VCaP (cell line): ENCODE measurements around the gene FAM110C.
A peak's percentile ranks its signal among the peaks of the same experiment; 100 is the strongest.

Experiments
- H3K27ac ChIP-seq: fragments of 450-650 bp; 2 replicates; pipeline ENCODE4 v1.5.1; 2017
- TF ChIP-seq, protein P1 (sequence below): fragments of 450-650 bp; conservative IDR thresholded peaks from 2 replicates; pipeline ENCODE4 v1.5.1; 2017; ENCODE audit warnings: mild to moderate bottlenecking, moderate library complexity

The FAM110C gene

DNA sequence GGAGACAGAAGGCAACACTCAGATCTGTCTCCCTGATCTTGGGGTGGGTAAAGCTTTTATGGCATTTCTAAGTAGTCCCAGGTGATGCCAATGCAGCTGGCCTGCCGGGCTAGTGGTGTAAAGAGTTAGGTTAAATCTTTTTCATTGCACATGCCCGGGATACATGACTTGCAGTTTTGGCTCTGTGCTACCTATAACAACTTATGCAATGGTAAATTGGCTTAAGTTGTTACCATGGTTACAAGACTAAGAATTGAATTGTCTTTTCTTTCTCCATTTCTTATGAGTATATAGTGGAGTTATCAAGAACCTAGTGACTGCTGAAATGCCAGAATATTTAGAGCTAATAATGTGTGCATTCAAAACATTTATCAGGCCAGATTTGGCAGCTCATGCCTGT lies 5.3 kb upstream of the FAM110C start:
- TF ChIP-seq, protein P1, sequence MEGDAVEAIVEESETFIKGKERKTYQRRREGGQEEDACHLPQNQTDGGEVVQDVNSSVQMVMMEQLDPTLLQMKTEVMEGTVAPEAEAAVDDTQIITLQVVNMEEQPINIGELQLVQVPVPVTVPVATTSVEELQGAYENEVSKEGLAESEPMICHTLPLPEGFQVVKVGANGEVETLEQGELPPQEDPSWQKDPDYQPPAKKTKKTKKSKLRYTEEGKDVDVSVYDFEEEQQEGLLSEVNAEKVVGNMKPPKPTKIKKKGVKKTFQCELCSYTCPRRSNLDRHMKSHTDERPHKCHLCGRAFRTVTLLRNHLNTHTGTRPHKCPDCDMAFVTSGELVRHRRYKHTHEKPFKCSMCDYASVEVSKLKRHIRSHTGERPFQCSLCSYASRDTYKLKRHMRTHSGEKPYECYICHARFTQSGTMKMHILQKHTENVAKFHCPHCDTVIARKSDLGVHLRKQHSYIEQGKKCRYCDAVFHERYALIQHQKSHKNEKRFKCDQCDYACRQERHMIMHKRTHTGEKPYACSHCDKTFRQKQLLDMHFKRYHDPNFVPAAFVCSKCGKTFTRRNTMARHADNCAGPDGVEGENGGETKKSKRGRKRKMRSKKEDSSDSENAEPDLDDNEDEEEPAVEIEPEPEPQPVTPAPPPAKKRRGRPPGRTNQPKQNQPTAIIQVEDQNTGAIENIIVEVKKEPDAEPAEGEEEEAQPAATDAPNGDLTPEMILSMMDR, result no peak
- H3K27ac ChIP-seq, result no peak overlapping the region

DNA sequence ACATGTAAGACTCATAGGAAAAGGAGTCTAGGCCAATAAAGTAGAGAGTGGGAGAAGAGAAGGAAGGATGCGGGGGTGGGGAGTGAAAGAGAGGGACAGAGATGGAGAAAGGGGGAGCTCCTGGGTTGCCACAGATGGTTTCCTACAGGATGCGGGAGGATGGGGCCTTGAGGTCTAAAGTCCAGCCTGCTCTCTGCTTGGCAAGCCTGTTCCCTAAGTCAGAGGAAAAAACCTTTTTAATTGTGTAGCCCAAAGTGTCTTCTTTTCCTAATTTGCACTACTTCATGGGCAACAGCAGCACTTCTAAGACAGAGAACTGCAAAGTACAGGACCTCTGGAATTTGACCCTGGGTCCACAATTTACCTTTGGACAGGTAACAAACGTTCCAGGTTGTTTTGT lies 1.4 kb upstream of the FAM110C start:
- TF ChIP-seq, protein P1, result no peak
- peak overlapping the region; percentile 87 for H3K27ac ChIP-seq

- TF ChIP-seq, protein P1, result no peak
- peak overlapping the region; percentile 87 for H3K27ac ChIP-seq
These were observed 1.0 kb upstream of the FAM110C start for GRCh38 chr2:47346-47725.

DNA sequence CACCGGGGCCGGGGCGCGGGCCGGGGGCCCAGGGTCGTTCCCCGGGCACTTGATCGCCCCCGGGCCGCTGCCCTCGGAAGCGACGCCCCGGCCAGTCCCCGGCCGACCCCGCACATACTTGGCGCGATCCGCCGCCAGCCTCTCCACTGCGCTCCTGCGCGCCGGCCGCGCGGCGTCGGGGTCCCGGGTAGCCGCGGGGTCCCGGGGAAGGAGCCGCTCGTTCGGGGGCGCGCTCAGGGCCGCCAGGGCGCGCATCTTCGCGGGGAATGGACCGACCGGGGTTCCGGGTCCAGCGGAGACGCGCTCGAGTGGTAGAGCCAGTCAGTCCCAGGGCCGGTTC lies 204 bp downstream of the FAM110C start:
- H3K27ac ChIP-seq, result peak overlapping the region; percentile 87
- TF ChIP-seq, protein P1, result no peak

GRCh38 chr2:45342-46130 lies 769 bp downstream of the FAM110C start:
- H3K27ac ChIP-seq, result peak overlapping the region; percentile 87
- TF ChIP-seq, protein P1, result no peak

- TF ChIP-seq, protein P1, result no peak
- H3K27ac ChIP-seq, result no peak overlapping the region
These were observed 1.5 kb downstream of the FAM110C start for GRCh38 chr2:44748-45341.

- TF ChIP-seq, protein P1, result no peak
These were observed 3.5 kb downstream of the FAM110C start for GRCh38 chr2:42788-43187.

More at GRCh38 chr2:42788-43187, 3.5 kb downstream of the FAM110C start:
- no peak overlapping the region for H3K27ac ChIP-seq
